ENCODE data around the gene ZNF431. TPM values are rescaled to one million over a fixed set of nuclear protein-coding genes. Genes with fewer than 3 reads are reported as not detected.

ZNF431 gene
- total RNA-seq, 1 donor from 2014 or later = 10.2 TPM

GRCh38 chr19:21164541-21164940, 22.7 kb downstream of the ZNF431 start:
- no peaks in the 10 kb centered on the region for H3K27me3 ChIP-seq
- peaks cover 3 to 47% of the 10 kb centered on the region in 2 donors for H3K36me3 ChIP-seq
- H3K27ac ChIP-seq = no peak overlapping the region
- H3K9me3 ChIP-seq = no peaks in the 10 kb centered on the region
- TF ChIP-seq, protein P1, sequence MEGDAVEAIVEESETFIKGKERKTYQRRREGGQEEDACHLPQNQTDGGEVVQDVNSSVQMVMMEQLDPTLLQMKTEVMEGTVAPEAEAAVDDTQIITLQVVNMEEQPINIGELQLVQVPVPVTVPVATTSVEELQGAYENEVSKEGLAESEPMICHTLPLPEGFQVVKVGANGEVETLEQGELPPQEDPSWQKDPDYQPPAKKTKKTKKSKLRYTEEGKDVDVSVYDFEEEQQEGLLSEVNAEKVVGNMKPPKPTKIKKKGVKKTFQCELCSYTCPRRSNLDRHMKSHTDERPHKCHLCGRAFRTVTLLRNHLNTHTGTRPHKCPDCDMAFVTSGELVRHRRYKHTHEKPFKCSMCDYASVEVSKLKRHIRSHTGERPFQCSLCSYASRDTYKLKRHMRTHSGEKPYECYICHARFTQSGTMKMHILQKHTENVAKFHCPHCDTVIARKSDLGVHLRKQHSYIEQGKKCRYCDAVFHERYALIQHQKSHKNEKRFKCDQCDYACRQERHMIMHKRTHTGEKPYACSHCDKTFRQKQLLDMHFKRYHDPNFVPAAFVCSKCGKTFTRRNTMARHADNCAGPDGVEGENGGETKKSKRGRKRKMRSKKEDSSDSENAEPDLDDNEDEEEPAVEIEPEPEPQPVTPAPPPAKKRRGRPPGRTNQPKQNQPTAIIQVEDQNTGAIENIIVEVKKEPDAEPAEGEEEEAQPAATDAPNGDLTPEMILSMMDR (IDR thresholded peaks at IDR 0.05) = no peak
- no peak for DNase-seq (ENCODE audit: low spot score in 2 of 2)
- no peak overlapping the region for H3K4me3 ChIP-seq
- no peaks in the 10 kb centered on the region for H3K4me1 ChIP-seq
- intact Hi-C loops (cut with DNase I) = no loop called here

- Histone ChIP-seq H3K4me1 (no peaks in the 10 kb centered on the region), H3K36me3 (peaks cover 8 to 65% of the 10 kb centered on the region in 2 donors), H3K4me3 (no peak overlapping the region), H3K27me3 (no peaks in the 10 kb centered on the region), H3K27ac (no peak overlapping the region), H3K9me3 (no peaks in the 10 kb centered on the region)
- DNase-seq (ENCODE audit: low spot score in 2 of 2) = no peak
- TF ChIP-seq, protein P1 (IDR thresholded peaks at IDR 0.05) = no peak
- intact Hi-C loops (cut with DNase I) = no loop called here
Observed at GRCh38 chr19:21166436-21166835, 24.6 kb downstream of the ZNF431 start.

GRCh38 chr19:21197590-21198295, 55.9 kb downstream of the ZNF431 start:
- H3K27ac ChIP-seq = no peak overlapping the region
- no peaks in the 10 kb centered on the region for H3K27me3 ChIP-seq
- DNase-seq (ENCODE audit: low spot score in 2 of 2) = no peak
- TF ChIP-seq, protein P1 (IDR thresholded peaks at IDR 0.05) = no peak
- H3K4me3 ChIP-seq = no peak overlapping the region
- intact Hi-C loops (cut with DNase I) = no loop called here
- no peaks in the 10 kb centered on the region for H3K4me1 ChIP-seq
- H3K9me3 ChIP-seq = no peaks in the 10 kb centered on the region
- H3K36me3 ChIP-seq = no peaks in the 10 kb centered on the region

DNA sequence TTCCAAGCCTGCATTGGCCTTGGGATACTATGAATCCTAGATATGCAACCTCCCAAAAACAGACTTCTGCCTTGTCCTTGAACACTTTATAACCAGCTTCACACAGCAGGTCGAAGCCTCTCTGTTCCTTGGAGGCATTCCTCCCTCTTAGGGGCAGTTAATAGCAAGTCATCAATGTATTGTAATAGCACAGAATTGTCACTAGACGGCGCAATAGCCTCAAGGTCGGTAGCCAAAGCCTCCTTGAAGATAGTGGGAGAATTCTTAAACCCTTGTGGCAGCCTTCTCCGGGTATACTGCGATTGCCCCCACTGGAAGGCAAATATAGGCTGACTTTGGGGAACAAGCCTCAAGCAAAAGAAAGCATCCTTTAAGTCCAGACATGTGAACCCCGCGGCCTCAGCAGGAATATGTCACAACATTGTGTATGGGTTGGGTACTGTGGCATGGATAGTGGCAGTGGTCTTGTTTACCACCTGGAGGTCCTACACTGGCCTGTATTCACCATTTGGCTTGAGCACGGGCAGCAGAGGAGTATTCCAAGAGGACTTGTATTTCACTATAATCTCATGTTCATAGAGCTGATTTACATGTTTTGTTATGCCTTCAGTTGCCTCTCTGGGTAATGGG, 61.1 kb downstream of the ZNF431 start:
- Histone ChIP-seq H3K4me1 (no peaks in the 10 kb centered on the region), H3K9me3 (no peaks in the 10 kb centered on the region), H3K36me3 (no peaks in the 10 kb centered on the region), H3K27ac (no peak overlapping the region), H3K4me3 (no peak overlapping the region), H3K27me3 (no peaks in the 10 kb centered on the region)
- TF ChIP-seq, protein P1 (IDR thresholded peaks at IDR 0.05) = peak; percentile 23 to 45 (median 33)
- no peak for DNase-seq (ENCODE audit: low spot score in 2 of 2)
- intact Hi-C loops (cut with DNase I) = loop anchor here (5.0 kb wide), 1 partner anchor 279 kb away; no protein-coding TSS in a partner anchor

DNA sequence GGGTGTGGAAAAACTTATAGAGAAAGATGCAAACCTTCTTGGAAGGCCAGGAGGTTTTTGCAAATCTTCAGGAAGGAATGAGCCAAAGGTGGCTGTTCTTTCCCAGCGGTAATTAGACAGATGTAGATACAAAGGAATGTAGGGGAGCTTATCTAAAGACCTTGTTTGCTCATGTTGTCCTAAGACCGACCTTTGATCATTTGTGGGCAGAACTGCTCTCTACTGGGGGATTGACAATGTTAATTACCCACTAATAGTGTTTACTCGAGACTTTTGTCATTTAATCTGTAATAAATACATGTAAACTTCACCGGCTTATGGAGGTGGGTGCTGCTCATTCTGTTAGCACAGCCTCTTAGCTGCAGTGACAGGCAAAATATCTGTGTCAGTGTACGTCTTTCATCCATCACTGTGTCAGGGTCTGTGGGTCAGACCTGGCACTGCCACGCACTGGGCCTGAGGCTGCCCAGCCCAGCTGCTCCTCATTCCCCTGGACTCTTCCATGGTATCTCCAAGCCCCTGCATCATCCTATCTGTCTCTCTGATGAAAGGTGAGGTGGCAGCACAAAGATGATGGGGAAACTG, 68.3 kb downstream of the ZNF431 start:
- intact Hi-C loops (cut with DNase I) = no loop called here
- no peaks in the 10 kb centered on the region for H3K27me3 ChIP-seq

More for the DNA sequence above, 68.3 kb downstream of the ZNF431 start:
- no peak for DNase-seq (ENCODE audit: low spot score in 2 of 2)
- H3K4me1 ChIP-seq = no peaks in the 10 kb centered on the region
- H3K36me3 ChIP-seq = no peaks in the 10 kb centered on the region
- H3K27ac ChIP-seq = no peak overlapping the region
- no peaks in the 10 kb centered on the region for H3K9me3 ChIP-seq
- TF ChIP-seq, protein P1 (IDR thresholded peaks at IDR 0.05) = no peak
- no peak overlapping the region for H3K4me3 ChIP-seq

Measured in ascending aorta (tissue), 2 donors.